Ishikawa (cell line): ENCODE results near the gene TNFRSF25.

ENCODE experiments used
- EGR1 ChIP-seq: IDR thresholded peaks from 2 replicates; pipeline ENCODE4 v1.6.1; 2012
- EP300 ChIP-seq: IDR thresholded peaks from 2 replicates; pipeline ENCODE4 v1.6.1; 2012; ENCODE audit warnings: borderline replicate concordance
- FOXM1 ChIP-seq: IDR thresholded peaks from 2 replicates; pipeline ENCODE4 v1.6.1; 2012; ENCODE audit warnings: low read depth, borderline replicate concordance
- NFIC ChIP-seq: IDR thresholded peaks from 2 replicates; pipeline ENCODE4 v1.6.1; 2012
- TAF1 ChIP-seq: IDR thresholded peaks from 2 replicates; pipeline ENCODE4 v1.6.1; 2012; ENCODE audit warnings: low read depth, mild to moderate bottlenecking
- TCF12 ChIP-seq: IDR thresholded peaks from 2 replicates; pipeline ENCODE4 v1.6.1; 2012; ENCODE audit warnings: low read depth
- YY1 ChIP-seq: IDR thresholded peaks from 2 replicates; pipeline ENCODE4 v1.6.1; 2012; ENCODE audit warnings: low read depth
- TF ChIP-seq, protein P1 (sequence below): IDR thresholded peaks from 2 replicates; pipeline ENCODE4 v1.6.1; 2012
- TF ChIP-seq, protein P2 (sequence below): IDR thresholded peaks from 2 replicates; pipeline ENCODE4 v1.6.1; 2012; ENCODE audit warnings: low read depth, mild to moderate bottlenecking
- TF ChIP-seq, protein P3 (sequence below): IDR thresholded peaks from 2 replicates; pipeline ENCODE4 v1.6.1; 2012

DNA sequence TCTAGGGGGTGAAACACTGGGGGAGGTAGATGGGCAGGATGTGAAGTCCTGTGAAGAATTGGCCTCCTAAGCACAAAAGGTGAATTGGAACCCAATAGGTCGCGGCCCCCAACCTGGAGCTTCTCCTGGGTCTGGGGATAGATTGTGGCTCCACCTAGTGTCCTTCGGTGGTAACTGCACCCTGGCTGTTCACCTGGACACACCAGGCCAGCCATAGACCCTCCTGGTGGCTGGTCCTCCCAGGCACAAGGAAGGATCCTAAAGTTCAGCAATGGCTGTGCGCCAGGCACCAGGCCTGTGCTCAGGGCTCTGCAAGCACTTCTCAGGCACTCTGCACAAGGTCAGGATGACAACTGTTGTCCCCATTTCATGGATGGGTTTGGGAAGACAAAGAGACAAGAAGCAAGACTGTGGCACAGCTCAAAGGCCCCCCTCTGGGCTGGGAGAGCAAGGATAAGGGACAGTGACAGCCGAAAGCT is 27.9 kb downstream of the TNFRSF25 start:
- TF ChIP-seq, protein P1, sequence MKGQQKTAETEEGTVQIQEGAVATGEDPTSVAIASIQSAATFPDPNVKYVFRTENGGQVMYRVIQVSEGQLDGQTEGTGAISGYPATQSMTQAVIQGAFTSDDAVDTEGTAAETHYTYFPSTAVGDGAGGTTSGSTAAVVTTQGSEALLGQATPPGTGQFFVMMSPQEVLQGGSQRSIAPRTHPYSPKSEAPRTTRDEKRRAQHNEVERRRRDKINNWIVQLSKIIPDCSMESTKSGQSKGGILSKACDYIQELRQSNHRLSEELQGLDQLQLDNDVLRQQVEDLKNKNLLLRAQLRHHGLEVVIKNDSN, result no peak
- TF ChIP-seq EP300, result peak; percentile 34; the same call in 1 of the 2 replicates
- TF ChIP-seq FOXM1, result no peak
- TF ChIP-seq, protein P2, sequence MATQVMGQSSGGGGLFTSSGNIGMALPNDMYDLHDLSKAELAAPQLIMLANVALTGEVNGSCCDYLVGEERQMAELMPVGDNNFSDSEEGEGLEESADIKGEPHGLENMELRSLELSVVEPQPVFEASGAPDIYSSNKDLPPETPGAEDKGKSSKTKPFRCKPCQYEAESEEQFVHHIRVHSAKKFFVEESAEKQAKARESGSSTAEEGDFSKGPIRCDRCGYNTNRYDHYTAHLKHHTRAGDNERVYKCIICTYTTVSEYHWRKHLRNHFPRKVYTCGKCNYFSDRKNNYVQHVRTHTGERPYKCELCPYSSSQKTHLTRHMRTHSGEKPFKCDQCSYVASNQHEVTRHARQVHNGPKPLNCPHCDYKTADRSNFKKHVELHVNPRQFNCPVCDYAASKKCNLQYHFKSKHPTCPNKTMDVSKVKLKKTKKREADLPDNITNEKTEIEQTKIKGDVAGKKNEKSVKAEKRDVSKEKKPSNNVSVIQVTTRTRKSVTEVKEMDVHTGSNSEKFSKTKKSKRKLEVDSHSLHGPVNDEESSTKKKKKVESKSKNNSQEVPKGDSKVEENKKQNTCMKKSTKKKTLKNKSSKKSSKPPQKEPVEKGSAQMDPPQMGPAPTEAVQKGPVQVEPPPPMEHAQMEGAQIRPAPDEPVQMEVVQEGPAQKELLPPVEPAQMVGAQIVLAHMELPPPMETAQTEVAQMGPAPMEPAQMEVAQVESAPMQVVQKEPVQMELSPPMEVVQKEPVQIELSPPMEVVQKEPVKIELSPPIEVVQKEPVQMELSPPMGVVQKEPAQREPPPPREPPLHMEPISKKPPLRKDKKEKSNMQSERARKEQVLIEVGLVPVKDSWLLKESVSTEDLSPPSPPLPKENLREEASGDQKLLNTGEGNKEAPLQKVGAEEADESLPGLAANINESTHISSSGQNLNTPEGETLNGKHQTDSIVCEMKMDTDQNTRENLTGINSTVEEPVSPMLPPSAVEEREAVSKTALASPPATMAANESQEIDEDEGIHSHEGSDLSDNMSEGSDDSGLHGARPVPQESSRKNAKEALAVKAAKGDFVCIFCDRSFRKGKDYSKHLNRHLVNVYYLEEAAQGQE, result no peak
- TF ChIP-seq EGR1, result no peak
- TF ChIP-seq TCF12, result 0 out of 2 replicates have a peak, but pooled peaks have one; percentile 17
- TF ChIP-seq, protein P3, sequence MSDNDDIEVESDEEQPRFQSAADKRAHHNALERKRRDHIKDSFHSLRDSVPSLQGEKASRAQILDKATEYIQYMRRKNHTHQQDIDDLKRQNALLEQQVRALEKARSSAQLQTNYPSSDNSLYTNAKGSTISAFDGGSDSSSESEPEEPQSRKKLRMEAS, result peak; percentile 38; the same call in 1 of the 2 replicates
- TF ChIP-seq TAF1, result no peak
- TF ChIP-seq YY1, result 0 out of 2 replicates have a peak, but pooled peaks have one; percentile 13
- TF ChIP-seq NFIC, result no peak
